HG02970 (cell line): Measurements from ENCODE around the gene ANKRD52.
A peak's percentile ranks its signal among the peaks of the same experiment; 100 is the strongest.
"Not testable (repeated sequence)": the region's sequence is repeated elsewhere in the genome, so short reads cannot be mapped to it uniquely, and the experiment has no call there.

ENCODE experiments used
- ATAC-seq: cut with Tn5 transposase; IDR thresholded peaks from one replicate; pipeline ENCODE4 v1.9.1; 2021; ENCODE audit warnings: mild to moderate bottlenecking, moderate library complexity, moderate number of reproducible peaks; ENCODE audit not compliant: unreplicated experiment, low FRiP score

Gene ANKRD52

GRCh38 chr12:56258068-56258819 lies at the start of gene ANKRD52:
ANKRD52 (minus strand) TSS chr12:56258384; CDS start chr12:56258269, 115 bp downstream.
- ATAC-seq: peak; percentile 80

GRCh38 chr12:56307221-56307965 lies 49.2 kb upstream of the ANKRD52 start:
- ATAC-seq: no peak

GRCh38 chr12:56304872-56305590 lies 46.8 kb upstream of the ANKRD52 start:
- no peak for ATAC-seq

GRCh38 chr12:56304276-56304675 lies 46.1 kb upstream of the ANKRD52 start:
- ATAC-seq: no peak

GRCh38 chr12:56300644-56301464 lies 42.7 kb upstream of the ANKRD52 start:
- no peak for ATAC-seq

GRCh38 chr12:56299853-56300643 lies 41.9 kb upstream of the ANKRD52 start, which contains the start of gene CS:
CS (minus strand) TSS chr12:56300330; CDS start chr12:56300201, 129 bp downstream.
- ATAC-seq: peak; percentile 91

- ATAC-seq: no peak
Observed at GRCh38 chr12:56299308-56299852, 41.2 kb upstream of the ANKRD52 start.

- ATAC-seq: no peak
Observed at GRCh38 chr12:56298828-56299227, 40.6 kb upstream of the ANKRD52 start.

GRCh38 chr12:56297400-56297799 lies 39.2 kb upstream of the ANKRD52 start:
- no peak for ATAC-seq

GRCh38 chr12:56296295-56296694 lies 38.1 kb upstream of the ANKRD52 start:
- no peak for ATAC-seq

- ATAC-seq: no peak
Observed at GRCh38 chr12:56293795-56294194, 35.6 kb upstream of the ANKRD52 start.

GRCh38 chr12:56288705-56289387 lies 30.7 kb upstream of the ANKRD52 start:
- no peak for ATAC-seq

- ATAC-seq: no peak
Observed at GRCh38 chr12:56286044-56286830, 28.1 kb upstream of the ANKRD52 start.

GRCh38 chr12:56284263-56284662 lies 26.1 kb upstream of the ANKRD52 start:
- not testable (repeated sequence) for ATAC-seq

- no peak for ATAC-seq
Observed at GRCh38 chr12:56282579-56282978, 24.4 kb upstream of the ANKRD52 start.

GRCh38 chr12:56282030-56282429 lies 23.8 kb upstream of the ANKRD52 start:
- no peak for ATAC-seq

GRCh38 chr12:56280849-56281248 lies 22.7 kb upstream of the ANKRD52 start:
- ATAC-seq: no peak

- no peak for ATAC-seq
Observed at GRCh38 chr12:56278905-56279304, 20.7 kb upstream of the ANKRD52 start.
